GM23338 (cell line): Measurements from ENCODE around the gene ASTN1. TPM values are rescaled to one million over a fixed set of nuclear protein-coding genes. Genes with fewer than 3 reads are reported as not detected.

Experiments
- ATAC-seq: fragments of 200-7000 bp; cut with Tn5 transposase; 3 replicates; pipeline ENCODE4 v1.9.1; 2020
- DNase-seq: peaks from one replicate; pipeline ENCODE4 v3.0.0-alpha.2; 2015; ENCODE audit warnings: low spot score
- H2AFZ ChIP-seq: fragments of 200-600 bp; sonication (generic); 2 replicates; pipeline ENCODE4 v1.8.0; 2016; ENCODE audit warnings: antibody characterized with exemption, mild to moderate bottlenecking, moderate library complexity
- H3F3A ChIP-seq: fragments of 200-600 bp; sonication (generic); replicated peaks from 2 replicates; pipeline ENCODE4 v1.8.0; 2017; ENCODE audit warnings: antibody characterized with exemption, mixed run types, low read depth
- H3K27ac ChIP-seq: fragments of 200-600 bp; sonication (generic); 2 replicates; pipeline ENCODE4 v1.6.1; 2016; ENCODE audit warnings: low read depth
- H3K27me3 ChIP-seq: fragments of 200-600 bp; sonication (generic); 2 replicates; pipeline ENCODE4 v1.8.0; 2016; ENCODE audit warnings: mild to moderate bottlenecking, mixed run types, moderate library complexity; ENCODE audit not compliant: insufficient read depth
- H3K36me3 ChIP-seq: fragments of 200-600 bp; sonication (generic); 2 replicates; pipeline ENCODE4 v1.8.0; 2016; ENCODE audit warnings: mild to moderate bottlenecking; ENCODE audit not compliant: insufficient read depth
- H3K4me1 ChIP-seq: fragments of 200-600 bp; sonication (generic); 2 replicates; pipeline ENCODE4 v1.8.0; 2016; ENCODE audit warnings: mild to moderate bottlenecking, moderate library complexity; ENCODE audit not compliant: insufficient read depth
- H3K4me2 ChIP-seq: fragments of 200-600 bp; sonication (generic); 2 replicates; pipeline ENCODE4 v1.7.1; 2017; ENCODE audit warnings: mixed run types
- H3K4me3 ChIP-seq: fragments of 200-600 bp; sonication (generic); 2 replicates; pipeline ENCODE4 v1.6.1; 2016; ENCODE audit warnings: mixed run types
- H3K79me2 ChIP-seq: fragments of 200-600 bp; sonication (generic); replicated peaks from 2 replicates; pipeline ENCODE4 v1.8.0; 2017; ENCODE audit warnings: mild to moderate bottlenecking; ENCODE audit not compliant: insufficient read depth
- H3K9me2 ChIP-seq: fragments of 200-600 bp; sonication (generic); 2 replicates; pipeline ENCODE4 v1.8.0; 2017; ENCODE audit not compliant: insufficient read depth
- H4K20me1 ChIP-seq: fragments of 200-600 bp; sonication (generic); replicated peaks from 2 replicates; pipeline ENCODE4 v1.8.0; 2017; ENCODE audit warnings: mild to moderate bottlenecking; ENCODE audit not compliant: insufficient read depth
- H3K27ac Mint-ChIP-seq: 2 replicates; pipeline ENCODE4 v1.8.0; 2020; ENCODE audit warnings: inconsistent platforms, mild to moderate bottlenecking, moderate library complexity, mixed read lengths
- H3K27me3 Mint-ChIP-seq: 3 replicates; pipeline ENCODE4 v1.8.0; 2022; ENCODE audit warnings: low read depth, mild to moderate bottlenecking, moderate library complexity, mixed read lengths, inconsistent platforms; ENCODE audit not compliant: insufficient read depth, poor library complexity
- H3K36me3 Mint-ChIP-seq: 3 replicates; pipeline ENCODE4 v1.8.0; 2021; ENCODE audit warnings: low read depth, mild to moderate bottlenecking, inconsistent platforms, moderate library complexity, mixed read lengths
- H3K4me1 Mint-ChIP-seq: 3 replicates; pipeline ENCODE4 v1.8.0; 2020; ENCODE audit warnings: mild to moderate bottlenecking, inconsistent platforms, mixed read lengths
- H3K4me3 Mint-ChIP-seq: 3 replicates; pipeline ENCODE4 v1.8.0; 2021; ENCODE audit warnings: moderate library complexity, mild to moderate bottlenecking, inconsistent platforms, mixed read lengths
- H3K9me3 Mint-ChIP-seq: 3 replicates; pipeline ENCODE4 v1.8.0; 2020; ENCODE audit warnings: moderate library complexity, mild to moderate bottlenecking, inconsistent platforms, mixed read lengths
- CREB1 ChIP-seq: fragments of 250-450 bp; sonication (Bioruptor Pico); IDR thresholded peaks from 2 replicates; pipeline ENCODE4 v1.5.0; 2020; ENCODE audit warnings: low read depth, mild to moderate bottlenecking, moderate library complexity
- CTCF ChIP-seq, 2 experiments: fragments of 200-600 bp in 1 of 2; sonication (generic) in 1 of 2; conservative IDR thresholded peaks; 2 replicates each; pipeline versions ENCODE4 v1.5.1 to v1.6.1; 2016 to 2017; ENCODE audit warnings: antibody characterized with exemption in 2 of 2, low read depth in 2 of 2, mild to moderate bottlenecking in 2 of 2, moderate library complexity in 1 of 2
- EZH2 ChIP-seq: fragments of 200-600 bp; sonication (generic); IDR thresholded peaks from one replicate; pipeline ENCODE4 v1.8.0; 2017; ENCODE audit warnings: antibody characterized with exemption, mild to moderate bottlenecking, low read depth; ENCODE audit not compliant: unreplicated experiment
- JUNB ChIP-seq: IDR thresholded peaks from one replicate; pipeline ENCODE4 v1.6.1; 2016; ENCODE audit warnings: antibody characterized with exemption; ENCODE audit not compliant: unreplicated experiment
- NANOG ChIP-seq: IDR thresholded peaks from 2 replicates; pipeline ENCODE4 v1.6.1; 2016; ENCODE audit warnings: antibody characterized with exemption, borderline replicate concordance
- POLR2AphosphoS5 ChIP-seq: IDR thresholded peaks from 2 replicates; pipeline ENCODE4 v1.6.1; 2016; ENCODE audit warnings: antibody characterized with exemption, low read depth
- STAT1 ChIP-seq: IDR thresholded peaks from one replicate; pipeline ENCODE4 v1.6.1; 2016; ENCODE audit warnings: antibody characterized with exemption; ENCODE audit not compliant: unreplicated experiment
- ZNF114 ChIP-seq: fragments of 250-450 bp; sonication (Bioruptor Pico); IDR thresholded peaks from 2 replicates; pipeline ENCODE4 v1.5.0; 2020; ENCODE audit warnings: mild to moderate bottlenecking, moderate library complexity
- ZNF331 ChIP-seq: fragments of 250-450 bp; sonication (Bioruptor Pico); IDR thresholded peaks from 2 replicates; pipeline ENCODE4 v1.5.0; 2020; ENCODE audit warnings: low read depth, mild to moderate bottlenecking, moderate library complexity
- ZNF462 ChIP-seq: fragments of 250-450 bp; sonication (Bioruptor Pico); IDR thresholded peaks from 2 replicates; pipeline ENCODE4 v1.5.0; 2020; ENCODE audit warnings: mild to moderate bottlenecking, moderate library complexity
- polyA plus RNA-seq: library from polyadenylated mRNA; unstranded; fragments of >200 nt; fragmentation: Nextera tagmentation; extraction: Ambion mirVana; gene quantifications from 2 replicates; pipeline ENCODE4 v1.2.1, GENCODE V29; 2016
- total RNA-seq: library from RNA; depleted of rRNA; stranded (reverse); fragments of >200 nt; shearing (Covaris generic); gene quantifications from 2 replicates; pipeline ENCODE4 v1.2.3, GENCODE V29; 2014

ASTN1 gene
- total and polyA plus RNA-seq, 2 experiments from 2014 or later, result 2.0 to 5.2 TPM

- Histone ChIP-seq H3F3A (no peaks in the 10 kb centered on the region), H3K27ac (no peak overlapping the region), H3K9me2 (0 out of 2 replicates have a peak, but pooled peaks cover 6% of the 10 kb centered on the region), H3K79me2 (no peaks in the 10 kb centered on the region), H3K27me3 (no peaks in the 10 kb centered on the region), H3K4me2 (no peak overlapping the region), H3K36me3 (no peaks in the 10 kb centered on the region), H4K20me1 (no peaks in the 10 kb centered on the region), H3K4me3 (no peak overlapping the region), H2AFZ (no peak overlapping the region), H3K4me1 (no peaks in the 10 kb centered on the region)
- H3K9me3 Mint-ChIP-seq, result no peaks in the 10 kb centered on the region
- DNase-seq (no peak), ATAC-seq (no peak)
- no peak overlapping the region for H3K27ac Mint-ChIP-seq
- TF ChIP-seq NANOG (no peak), POLR2AphosphoS5 (no peak), ZNF331 (no peak), JUNB (no peak), EZH2 (no peak)
- H3K27me3 Mint-ChIP-seq, result no peaks in the 10 kb centered on the region
- no peaks in the 10 kb centered on the region for H3K4me1 Mint-ChIP-seq
- no peak overlapping the region for H3K4me3 Mint-ChIP-seq
- no peaks in the 10 kb centered on the region for H3K36me3 Mint-ChIP-seq
Measured at GRCh38 chr1:176884286-176884685, 280.2 kb downstream of the ASTN1 start.

- Mint-ChIP-seq H3K9me3 (no peaks in the 10 kb centered on the region), H3K27ac (no peak overlapping the region), H3K4me1 (no peaks in the 10 kb centered on the region), H3K36me3 (no peaks in the 10 kb centered on the region), H3K27me3 (no peaks in the 10 kb centered on the region), H3K4me3 (no peak overlapping the region)
- H4K20me1 ChIP-seq, result no peaks in the 10 kb centered on the region
- DNase-seq, result peak; percentile 95
- H3K27ac ChIP-seq, result no peak overlapping the region
- H3K4me2 ChIP-seq, result no peak overlapping the region
- no peaks in the 10 kb centered on the region for H3F3A ChIP-seq
- H3K4me1 ChIP-seq, result no peaks in the 10 kb centered on the region
- no peak for TF ChIP-seq ZNF114 (CRISPR knock-in tag)
- peak; percentile 95 to 97 for TF ChIP-seq CTCF (conservative IDR thresholded peaks at IDR 0.05; ENCODE audit: low read depth in 2 of 2)
- no peak for TF ChIP-seq CREB1 (CRISPR knock-in tag)
- TF ChIP-seq STAT1, result no peak
- TF ChIP-seq ZNF462 (CRISPR knock-in tag), result no peak
- no peaks in the 10 kb centered on the region for H3K79me2 ChIP-seq
- peak; percentile 94 for ATAC-seq
- H3K9me2 ChIP-seq, result no peaks in the 10 kb centered on the region
- H3K36me3 ChIP-seq, result no peaks in the 10 kb centered on the region
- no peak overlapping the region for H2AFZ ChIP-seq
- H3K27me3 ChIP-seq, result no peaks in the 10 kb centered on the region
- no peak overlapping the region for H3K4me3 ChIP-seq
Measured at GRCh38 chr1:176880955-176881595, 283.4 kb downstream of the ASTN1 start.
